K562 (cell line): ENCODE data around the gene IPO9. TPM values are rescaled to one million over a fixed set of nuclear protein-coding genes. Genes with fewer than 3 reads are reported as not detected.

ENCODE experiments used
- ARNT ChIP-seq, 2 experiments: fragments of 450-650 bp; IDR thresholded peaks; 2 replicates each; pipeline ENCODE4 v1.6.1; 2016; ENCODE audit warnings: mild to moderate bottlenecking in 1 of 2
- DPF2 ChIP-seq: fragments of 450-650 bp; IDR thresholded peaks from 2 replicates; pipeline ENCODE4 v1.6.1; 2016
- E2F3 ChIP-seq: fragments of 250-450 bp; sonication (Bioruptor Pico); IDR thresholded peaks from 2 replicates; pipeline ENCODE4 v1.4.0; 2020; ENCODE audit warnings: mild to moderate bottlenecking
- EP400 ChIP-seq: fragments of 450-650 bp; IDR thresholded peaks from 2 replicates; pipeline ENCODE4 v1.6.1; 2017; ENCODE audit warnings: antibody characterized with exemption, mild to moderate bottlenecking, moderate library complexity
- JUND ChIP-seq, 2 experiments: IDR thresholded peaks; 2 replicates in 1 of 2; 3 replicates in 1 of 2; pipeline ENCODE4 v1.6.1; 2011; ENCODE audit warnings: borderline replicate concordance in 2 of 2, low read depth in 2 of 2, low read length in 2 of 2, improper control_type of control experiment in 1 of 2, missing biosample characterization in 1 of 2, missing genetic modification characterization in 1 of 2, missing genetic modification reagents in 1 of 2
- L3MBTL2 ChIP-seq: fragments of 450-650 bp; IDR thresholded peaks from 2 replicates; pipeline ENCODE4 v1.6.1; 2016; ENCODE audit warnings: mild to moderate bottlenecking, moderate library complexity
- MAFF ChIP-seq: IDR thresholded peaks from 2 replicates; pipeline ENCODE4 v1.6.1; 2012; ENCODE audit warnings: low read length, improper control_type of control experiment
- MAFG ChIP-seq: fragments of 450-650 bp; conservative IDR thresholded peaks from 2 replicates; pipeline ENCODE4 v1.6.1; 2016; ENCODE audit warnings: missing genetic modification characterization, missing compliant biosample characterization
- MGA ChIP-seq: fragments of 450-650 bp; IDR thresholded peaks from 2 replicates; pipeline ENCODE4 v1.6.1; 2016; ENCODE audit warnings: mild to moderate bottlenecking, moderate library complexity
- RBM17 ChIP-seq: fragments of 200-400 bp; formaldehyde crosslinking; IDR thresholded peaks from 2 replicates; pipeline ENCODE4 v1.6.1; 2017; ENCODE audit warnings: low read depth, mild to moderate bottlenecking, low read length, borderline replicate concordance
- SMARCA4 ChIP-seq: fragments of 450-650 bp; IDR thresholded peaks from 2 replicates; pipeline ENCODE4 v1.6.1; 2016
- SMARCE1 ChIP-seq: fragments of 450-650 bp; IDR thresholded peaks from 2 replicates; pipeline ENCODE4 v1.7.1; 2016; ENCODE audit warnings: mild to moderate bottlenecking
- TRIM24 ChIP-seq, 2 experiments: fragments of 450-650 bp; IDR thresholded peaks; 2 replicates each; pipeline ENCODE4 v1.6.1; 2016
- TRIM28 ChIP-seq: fragments of 450-650 bp; IDR thresholded peaks from 2 replicates; pipeline ENCODE4 v1.6.1; 2017
- ZNF395 ChIP-seq: fragments of 200-800 bp; sonication (Bioruptor generic); IDR thresholded peaks from 2 replicates; pipeline ENCODE4 v1.6.1; 2017; ENCODE audit warnings: missing genetic modification characterization, missing compliant biosample characterization
- polyA plus RNA-seq, 8 experiments: library from polyadenylated mRNA; depleted of rRNA in 4 of 8; stranded (reverse) in 5 of 8; unstranded in 3 of 8; fragments of >200 nt; fragmentation: Nextera tagmentation in 2 of 8; fragmentation: Illumina TruSeq in 1 of 8; extraction: Ambion mirVana in 2 of 8; extraction: Trizol in 1 of 8; gene quantifications; 2 replicates each; pipeline versions ENCODE4 v1.2.1 to v1.2.3, GENCODE V29; 2011 to 2014; ENCODE audit warnings: inconsistent platforms in 1 of 8, missing spikeins in 1 of 8
- total RNA-seq, 7 experiments: library from RNA; depleted of rRNA in 6 of 7; stranded (reverse); fragments of >200 nt in 6 of 7; fragmentation: Illumina TruSeq in 2 of 7; extraction: Trizol in 2 of 7; gene quantifications; 2 replicates each; pipeline versions ENCODE4 v1.2.1 to v1.2.3, GENCODE V29; 2011 to 2021; ENCODE audit warnings: low replicate concordance in 1 of 7
- TF ChIP-seq, protein P1 (sequence below): sonication (generic); formaldehyde crosslinking; IDR thresholded peaks from 2 replicates; pipeline ENCODE4 v1.8.0; 2022; ENCODE audit warnings: mild to moderate bottlenecking, missing genetic modification reagents

The IPO9 gene
- total and polyA plus RNA-seq, 9 of the 15 experiments (the other 6 are each of a cell fraction or from before 2014, with no cell fraction given), result 27.9 to 78.6 (median 43.9) TPM

GRCh38 chr1:201921952-201922558 lies 93.1 kb downstream of the IPO9 start (continued):
- TF ChIP-seq MGA (no peak), MAFG (peak; percentile 98), TRIM24 (IDR thresholded peaks at IDR 0.05) (0 out of 4 replicates have a peak, but pooled peaks have one; percentile 38 to 46), E2F3 (CRISPR knock-in tag) (no peak), ARNT (IDR thresholded peaks at IDR 0.05) (0 out of 4 replicates have a peak, but pooled peaks of 1 of the 2 experiments have one; percentile 34), TRIM28 (peak; percentile 67; the same call in 1 of the 2 replicates), SMARCE1 (peak; percentile 35; the same call in 1 of the 2 replicates), EP400 (0 out of 2 replicates have a peak, but pooled peaks have one; percentile 21), SMARCA4 (peak; percentile 69; the same call in 1 of the 2 replicates), DPF2 (peak; percentile 44; the same call in 1 of the 2 replicates), JUND (IDR thresholded peaks at IDR 0.05; ENCODE audit: borderline replicate concordance, low read depth, low read length) (0 out of 2 replicates have a peak, but pooled peaks have one; percentile 24), JUND (tag; IDR thresholded peaks at IDR 0.05; ENCODE audit: borderline replicate concordance, low read depth, low read length) (no peak), RBM17 (no peak), ZNF395 (CRISPR knock-in tag) (peak; percentile 56; the same call in 1 of the 2 replicates), L3MBTL2 (0 out of 2 replicates have a peak, but pooled peaks have one; percentile 25), MAFF (peak; percentile 96)
- TF ChIP-seq, protein P1, sequence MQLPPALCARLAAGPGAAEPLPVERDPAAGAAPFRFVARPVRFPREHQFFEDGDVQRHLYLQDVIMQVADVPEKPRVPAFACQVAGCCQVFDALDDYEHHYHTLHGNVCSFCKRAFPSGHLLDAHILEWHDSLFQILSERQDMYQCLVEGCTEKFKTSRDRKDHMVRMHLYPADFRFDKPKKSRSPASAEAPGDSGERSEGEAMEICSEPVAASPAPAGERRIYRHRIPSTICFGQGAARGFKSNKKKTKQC (CRISPR knock-in tag), result no peak
